Measurements from ENCODE around the gene PTOV1. TPM values are rescaled to one million over a fixed set of nuclear protein-coding genes. Genes with fewer than 3 reads are reported as not detected.

Gene PTOV1
- total and polyA plus RNA-seq, 2 of the 13 experiments (the other 11 are each of a cell fraction or from before 2014, with no cell fraction given) = 63.5 to 68.5 TPM

GRCh38 chr19:49861541-49862378, 10.8 kb downstream of the PTOV1 start (continued):
- TF ChIP-seq TERF1 (CRISPR knock-in tag; IDR thresholded peaks at IDR 0.05) (no peak), MEIS2 (CRISPR knock-in tag; IDR thresholded peaks at IDR 0.05) (no peak), CCAR2 (optimal IDR thresholded peaks at IDR 0.05; ENCODE audit: low read depth, low read length) (no peak), GFI1 (CRISPR knock-in tag; IDR thresholded peaks at IDR 0.05; ENCODE audit: borderline replicate concordance) (no peak), BRD4 (CRISPR knock-in tag; IDR thresholded peaks at IDR 0.05) (no peak), FOXO4 (CRISPR knock-in tag; conservative IDR thresholded peaks at IDR 0.05) (no peak), E2F2 (CRISPR knock-in tag; IDR thresholded peaks at IDR 0.05; ENCODE audit: borderline replicate concordance) (no peak), ZBTB38 (CRISPR knock-in tag; IDR thresholded peaks at IDR 0.05) (peak; percentile 61; the same call in 1 of the 2 replicates), RBFOX2 (IDR thresholded peaks at IDR 0.05; ENCODE audit: low read depth, low read length) (peak; percentile 62; the same call in 1 of the 2 replicates), AKAP8 (CRISPR knock-in tag; IDR thresholded peaks at IDR 0.05) (peak; percentile 70; the same call in 1 of the 2 replicates), SOX13 (IDR thresholded peaks at IDR 0.05) (no peak), SOX13 (CRISPR knock-in tag; conservative IDR thresholded peaks at IDR 0.05 in 1 of 2, IDR thresholded peaks at IDR 0.05 in 1 of 2) (no peak), ZBTB33 (CRISPR knock-in tag; IDR thresholded peaks at IDR 0.05) (peak; percentile 54; the same call in 1 of the 2 replicates), E2F5 (CRISPR knock-in tag; conservative IDR thresholded peaks at IDR 0.05) (no peak), ZBTB44 (CRISPR knock-in tag; IDR thresholded peaks at IDR 0.05) (no peak), HOXA9 (CRISPR knock-in tag; IDR thresholded peaks at IDR 0.05; ENCODE audit: borderline replicate concordance) (no peak), RBM22 (optimal IDR thresholded peaks at IDR 0.05; ENCODE audit: low read length) (no peak), RCOR2 (CRISPR knock-in tag; IDR thresholded peaks at IDR 0.05) (no peak), SRSF4 (IDR thresholded peaks at IDR 0.05; ENCODE audit: low read depth, low read length, poor library complexity, severe bottlenecking) (no peak), GPN1 (CRISPR knock-in tag; IDR thresholded peaks at IDR 0.05; ENCODE audit: borderline replicate concordance) (no peak), MED1 (CRISPR knock-in tag; IDR thresholded peaks at IDR 0.05) (no peak)

Measured in HepG2 (cell line).